ENCODE data around the gene KIRREL3.

The KIRREL3 gene

DNA sequence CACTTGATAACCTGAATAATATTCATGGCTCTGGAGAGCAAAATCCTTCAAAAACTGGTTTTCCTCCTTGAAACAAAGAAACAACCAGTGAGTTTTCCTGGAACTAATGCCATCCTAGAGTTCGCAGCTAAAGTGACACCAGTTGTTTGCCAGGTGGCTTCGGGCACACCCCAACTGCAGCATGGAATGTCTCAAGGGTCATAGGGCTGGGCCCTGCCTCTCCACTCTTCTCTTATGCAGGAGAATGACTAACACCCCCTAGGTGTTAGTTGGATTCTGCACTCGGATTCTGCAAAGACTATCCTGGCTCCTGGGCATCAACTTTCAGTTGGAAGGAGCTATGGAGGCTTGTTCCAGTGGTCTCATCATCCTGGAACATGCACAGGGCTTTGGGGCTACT is 98.8 kb downstream of the KIRREL3 start:
- no peak for DNase-seq

- no peak for DNase-seq
Measured at GRCh38 chr11:126899961-126900748, 100.4 kb downstream of the KIRREL3 start.

DNA sequence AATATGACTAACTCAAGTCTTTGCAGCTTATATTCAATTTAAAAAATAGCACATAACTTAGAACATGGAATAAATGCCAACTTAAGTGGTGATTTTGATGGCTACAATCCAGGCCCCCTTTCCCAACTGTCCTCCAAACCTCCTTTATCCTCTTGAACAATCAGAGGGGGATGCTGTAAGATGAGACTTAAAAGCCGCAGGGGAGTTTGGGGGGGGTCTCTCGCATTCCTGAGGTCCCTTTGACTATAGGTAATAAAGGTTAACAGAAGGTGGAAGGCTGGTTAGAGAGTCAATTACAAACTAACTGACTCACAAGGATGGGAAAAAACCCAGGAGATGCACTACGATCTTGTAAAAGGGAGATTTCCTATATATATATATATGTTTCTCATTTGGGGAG is 101.8 kb downstream of the KIRREL3 start:
- DNase-seq, result no peak

DNA sequence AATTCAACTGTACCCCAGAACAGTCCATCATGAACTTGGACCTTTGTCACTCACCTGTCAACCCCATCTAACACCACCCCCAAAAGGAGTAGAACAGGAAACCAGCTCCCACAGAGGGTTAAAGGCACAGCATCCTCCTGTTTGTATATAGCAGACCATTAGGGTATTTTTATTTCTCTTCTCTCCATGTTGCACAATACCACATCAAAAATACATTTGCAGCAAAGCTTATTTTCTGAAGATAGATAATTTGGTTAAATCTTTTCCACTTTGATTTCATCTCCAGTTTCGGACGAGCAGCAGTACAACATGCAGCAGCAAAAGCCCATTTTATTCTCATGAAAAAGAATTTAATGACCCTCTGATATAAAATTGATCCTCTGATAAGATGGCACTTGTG is 103.1 kb downstream of the KIRREL3 start:
- DNase-seq, result no peak

DNA sequence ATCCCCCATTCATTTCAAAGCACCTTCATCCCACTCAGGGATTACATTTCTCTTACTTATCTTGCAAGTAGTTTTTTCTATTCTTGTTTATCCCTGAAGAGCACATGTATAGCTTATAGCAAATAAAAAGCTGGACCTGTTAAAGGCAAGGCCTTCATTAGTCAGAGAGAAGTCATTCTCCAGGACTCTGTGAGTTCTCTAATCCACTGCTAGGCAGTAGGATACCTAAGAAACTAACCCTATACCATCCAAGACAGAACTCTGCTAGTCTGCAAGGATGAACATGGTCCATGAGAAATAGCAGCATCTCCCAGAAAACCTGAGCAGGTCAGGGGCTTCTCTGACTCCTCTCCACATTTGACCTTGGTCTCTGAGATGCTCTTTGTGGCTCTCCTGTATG is 104.5 kb downstream of the KIRREL3 start:
- no peak for DNase-seq

GRCh38 chr11:126893796-126894195 is 106.8 kb downstream of the KIRREL3 start:
- DNase-seq, result no peak

- DNase-seq, result no peak
Measured at GRCh38 chr11:126892756-126893155, 107.8 kb downstream of the KIRREL3 start.

GRCh38 chr11:126891556-126892217 is 108.9 kb downstream of the KIRREL3 start:
- no peak for DNase-seq

- DNase-seq, result no peak
Measured at GRCh38 chr11:126890561-126890960, 110.0 kb downstream of the KIRREL3 start.

DNA sequence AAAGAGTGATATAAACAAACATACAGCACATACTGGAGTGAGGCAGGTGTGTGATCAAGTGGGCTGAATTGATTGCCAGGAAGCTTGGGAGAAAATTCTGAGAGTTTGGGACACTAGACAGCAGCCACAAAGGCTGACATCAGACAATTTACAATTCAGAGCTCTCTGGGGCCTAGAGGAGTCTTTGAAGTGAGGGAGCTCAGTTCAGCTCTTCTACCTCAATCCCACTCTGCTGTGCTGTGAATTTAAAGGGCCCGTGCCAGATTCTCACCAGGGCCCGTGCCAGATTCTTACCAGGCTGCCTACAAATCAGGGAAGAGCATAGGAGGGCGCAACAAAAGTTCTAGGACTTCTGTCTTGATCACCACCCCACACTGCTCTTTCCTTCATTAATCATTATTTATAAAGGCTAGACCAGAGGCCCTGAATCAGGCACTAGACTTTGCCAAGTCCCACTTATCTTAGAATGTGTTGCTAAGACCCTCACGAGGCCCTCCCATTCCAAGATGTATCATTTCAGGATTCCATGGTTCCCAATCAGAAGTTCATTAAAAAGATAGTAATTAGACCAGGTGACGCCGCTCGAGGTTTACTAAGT is 112.4 kb downstream of the KIRREL3 start:
- DNase-seq, result no peak

GRCh38 chr11:126886636-126887035 is 113.9 kb downstream of the KIRREL3 start:
- no peak for DNase-seq

GRCh38 chr11:126886085-126886484 is 114.5 kb downstream of the KIRREL3 start:
- DNase-seq, result no peak

- no peak for DNase-seq
Measured at GRCh38 chr11:126884594-126884993, 116.0 kb downstream of the KIRREL3 start.

DNA sequence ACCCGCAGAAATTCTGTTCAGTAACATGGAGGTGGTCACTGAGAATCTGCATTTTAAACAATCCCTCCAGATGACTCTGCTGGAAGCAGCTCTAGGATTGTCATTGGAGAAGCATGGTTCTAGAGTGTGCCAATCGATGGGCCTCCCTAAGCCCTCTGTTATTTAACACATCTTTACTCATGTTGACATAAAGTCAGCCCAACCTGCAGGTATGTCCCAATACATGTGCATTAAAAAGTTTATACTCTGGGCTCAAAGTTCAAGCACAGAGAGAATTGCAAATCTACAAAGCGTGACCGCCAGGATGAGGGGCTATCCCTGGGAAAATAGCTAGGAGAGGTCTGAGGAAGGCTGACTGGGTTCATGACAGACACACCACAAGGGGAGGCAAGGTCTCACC is 116.4 kb downstream of the KIRREL3 start:
- DNase-seq, result no peak

DNA sequence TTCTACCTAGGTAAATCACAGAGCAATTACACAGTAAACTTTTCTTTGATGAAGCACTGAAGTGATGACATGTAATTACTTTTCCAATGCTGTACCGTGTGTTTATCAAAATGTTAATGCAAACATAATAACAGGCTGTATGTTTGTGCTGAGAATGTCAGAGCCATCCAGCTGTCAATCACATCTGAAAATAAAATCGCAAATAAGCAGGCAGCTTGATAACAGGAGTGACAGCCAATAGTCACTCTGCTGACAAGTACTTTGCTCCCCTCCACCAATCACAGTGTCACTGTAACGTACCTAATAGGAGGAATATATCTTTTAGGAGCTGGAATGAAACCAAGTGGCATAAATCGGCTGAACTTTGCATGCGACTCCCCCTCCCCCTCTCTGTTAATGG is 119.7 kb downstream of the KIRREL3 start:
- DNase-seq, result no peak

DNA sequence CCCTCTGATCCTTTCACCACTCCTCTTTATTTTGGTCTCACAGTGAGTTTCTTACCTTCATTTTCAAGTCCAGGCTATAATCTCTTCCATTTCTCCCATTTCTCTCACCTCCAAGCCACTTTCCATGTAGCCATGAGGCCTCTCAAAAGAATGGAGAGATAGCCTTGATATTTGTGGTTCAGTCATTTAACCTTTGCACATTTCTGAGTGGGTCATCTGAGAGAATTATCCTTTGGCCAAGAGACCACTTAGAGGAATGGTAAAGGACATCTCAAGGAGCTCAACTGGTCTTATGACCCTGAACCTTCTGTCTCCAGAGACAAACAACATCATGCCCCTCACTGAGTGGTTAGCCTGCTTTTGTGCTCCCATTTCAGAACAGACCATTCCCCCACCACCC is 121.1 kb downstream of the KIRREL3 start:
- DNase-seq, result no peak

DNA sequence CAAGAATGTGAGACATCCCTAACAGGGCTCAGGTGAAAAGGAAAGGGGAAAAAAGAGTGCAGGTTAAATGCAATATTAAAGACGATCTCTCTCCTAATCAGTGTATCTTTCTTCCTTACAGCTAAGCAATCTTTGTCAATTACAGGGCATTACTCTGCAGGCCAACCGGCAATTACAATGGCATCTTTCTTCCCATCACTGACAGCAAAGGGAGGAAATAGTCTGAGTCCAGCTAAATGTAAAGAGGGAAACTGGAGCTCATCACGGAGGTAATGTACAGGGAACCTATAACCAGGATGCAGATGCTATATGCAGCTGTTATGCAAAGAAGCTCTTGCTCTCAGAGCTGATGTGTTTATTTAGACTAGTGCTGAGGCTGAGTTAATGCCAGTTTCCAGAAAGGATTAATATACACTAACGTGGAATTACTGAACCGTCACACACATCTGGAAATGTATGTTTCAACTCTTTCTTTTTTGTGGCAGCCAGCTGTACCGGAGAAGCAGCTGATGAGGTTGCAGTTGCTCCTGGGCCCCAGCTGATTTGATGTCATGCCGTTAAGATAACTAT is 121.6 kb downstream of the KIRREL3 start:
- DNase-seq, result no peak

- DNase-seq, result no peak
Measured at GRCh38 chr11:126874831-126875230, 125.7 kb downstream of the KIRREL3 start.

DNA sequence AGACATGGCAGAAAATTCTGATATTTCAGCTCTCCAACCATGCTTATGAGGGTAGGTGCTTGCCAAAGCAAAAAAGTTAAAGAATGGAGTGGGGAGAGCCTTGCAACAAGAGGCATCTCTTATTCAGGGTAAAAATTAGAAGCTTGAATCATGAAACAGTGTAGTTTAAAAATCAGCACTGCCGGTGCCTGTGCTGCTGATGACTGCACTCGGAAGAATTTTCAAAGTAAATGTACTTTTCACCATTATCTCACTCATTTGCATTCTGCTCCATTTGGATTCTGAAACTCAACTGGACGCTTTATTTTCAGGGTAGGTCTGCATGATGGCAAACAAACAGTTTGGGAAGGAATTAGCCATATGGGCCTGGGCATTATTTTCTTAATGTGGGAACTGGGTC is 126.3 kb downstream of the KIRREL3 start:
- no peak for DNase-seq

DNA sequence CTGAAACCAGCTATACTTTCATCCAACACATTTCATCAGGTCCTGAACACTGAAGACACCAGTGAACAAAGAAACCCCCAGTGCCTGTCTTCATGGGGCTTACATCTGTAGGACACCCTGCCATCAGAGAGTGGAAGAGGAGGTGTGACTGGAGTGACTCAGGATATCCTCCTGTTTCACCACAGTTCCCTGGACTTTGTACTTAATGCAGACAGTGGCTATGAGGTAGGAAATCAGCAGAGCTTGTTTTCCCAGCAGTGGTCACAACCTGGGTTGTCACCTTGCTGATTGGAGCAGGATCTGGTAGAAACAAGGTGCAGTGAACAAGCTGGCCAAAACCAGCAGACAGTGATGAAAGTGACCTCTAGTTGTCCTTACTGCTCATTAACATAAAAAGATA is 128.8 kb downstream of the KIRREL3 start:
- no peak for DNase-seq

DNA sequence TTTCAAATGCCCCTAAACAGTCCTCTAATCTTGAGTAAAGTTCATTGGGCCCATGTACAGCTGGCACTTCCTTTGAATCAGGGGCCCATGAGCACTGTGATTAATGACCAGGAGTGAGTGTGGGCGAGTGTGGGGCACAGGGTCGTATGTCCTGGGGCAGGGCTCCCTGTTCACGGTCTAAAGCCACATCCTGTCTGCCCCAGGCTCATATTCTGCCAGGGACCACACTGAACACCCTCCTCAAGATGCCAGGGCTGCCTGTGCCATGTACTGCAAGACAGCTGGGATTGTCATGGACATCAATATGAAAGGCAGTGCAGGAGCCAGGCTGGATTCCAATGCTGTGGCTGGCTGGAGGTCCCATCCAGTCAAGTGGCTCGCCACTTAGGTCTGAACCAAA is 130.5 kb downstream of the KIRREL3 start:
- no peak for DNase-seq

- DNase-seq, result no peak
Measured at GRCh38 chr11:126868741-126869140, 131.8 kb downstream of the KIRREL3 start.

DNA sequence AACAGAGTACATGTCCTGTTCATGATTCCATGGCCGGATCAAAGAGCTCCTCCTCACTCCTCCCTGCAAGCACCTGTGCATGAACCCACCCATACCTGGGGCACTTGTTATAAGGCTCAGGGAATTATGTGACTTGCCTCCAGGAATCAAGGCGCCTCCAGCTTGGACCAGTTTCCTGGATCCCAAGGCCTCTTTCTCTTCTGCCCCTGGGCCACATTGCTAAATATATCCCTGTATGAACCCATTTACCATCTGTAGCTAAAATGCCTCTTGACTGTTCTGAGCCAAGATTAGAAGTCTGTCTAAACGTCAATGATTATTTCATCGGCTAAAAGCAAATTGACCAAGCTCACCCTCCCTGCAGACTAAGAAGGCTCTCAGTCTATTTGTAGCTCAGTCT is 135.6 kb downstream of the KIRREL3 start:
- no peak for DNase-seq
